Neural progenitor cell (in vitro differentiated cells): ENCODE data around the gene ANKRD13D.

ENCODE experiments used
- EZH2 ChIP-seq: fragments of 200-600 bp; sonication (generic); IDR thresholded peaks from 2 replicates; pipeline ENCODE4 v1.6.1; 2017; ENCODE audit warnings: antibody characterized with exemption, mild to moderate bottlenecking, moderate library complexity
- EZH2phosphoT487 ChIP-seq: fragments of 200-600 bp; sonication (generic); IDR thresholded peaks from 2 replicates; pipeline ENCODE4 v1.6.1; 2017; ENCODE audit warnings: antibody characterized with exemption
- TF ChIP-seq, protein P1 (sequence below): fragments of 200-600 bp; sonication (generic); IDR thresholded peaks from 2 replicates; pipeline ENCODE4 v1.5.1; 2017; ENCODE audit warnings: antibody characterized with exemption, mild to moderate bottlenecking

DNA sequence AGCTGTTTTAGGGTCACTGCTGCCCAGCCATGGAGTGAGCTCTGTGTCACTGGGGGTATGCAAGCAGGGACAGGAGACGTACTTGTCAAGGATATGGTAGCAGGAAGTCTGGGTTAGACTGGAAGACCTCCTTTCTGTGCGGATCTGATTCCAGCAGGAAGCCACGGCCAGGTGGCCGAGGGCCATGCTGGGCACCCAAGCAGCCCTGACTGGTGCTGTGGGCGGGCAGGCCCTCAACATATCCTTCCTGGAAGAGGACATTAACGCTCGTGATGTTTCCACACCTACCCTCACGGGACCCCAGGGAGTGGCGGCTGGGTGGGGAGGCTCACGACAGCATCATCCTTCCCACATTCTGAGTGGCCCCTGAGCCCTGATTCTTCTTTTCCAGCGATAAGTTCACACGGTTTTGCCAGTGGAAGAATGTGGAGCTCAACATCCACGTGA is 8.7 kb upstream of the ANKRD13D start:
- TF ChIP-seq, protein P1, sequence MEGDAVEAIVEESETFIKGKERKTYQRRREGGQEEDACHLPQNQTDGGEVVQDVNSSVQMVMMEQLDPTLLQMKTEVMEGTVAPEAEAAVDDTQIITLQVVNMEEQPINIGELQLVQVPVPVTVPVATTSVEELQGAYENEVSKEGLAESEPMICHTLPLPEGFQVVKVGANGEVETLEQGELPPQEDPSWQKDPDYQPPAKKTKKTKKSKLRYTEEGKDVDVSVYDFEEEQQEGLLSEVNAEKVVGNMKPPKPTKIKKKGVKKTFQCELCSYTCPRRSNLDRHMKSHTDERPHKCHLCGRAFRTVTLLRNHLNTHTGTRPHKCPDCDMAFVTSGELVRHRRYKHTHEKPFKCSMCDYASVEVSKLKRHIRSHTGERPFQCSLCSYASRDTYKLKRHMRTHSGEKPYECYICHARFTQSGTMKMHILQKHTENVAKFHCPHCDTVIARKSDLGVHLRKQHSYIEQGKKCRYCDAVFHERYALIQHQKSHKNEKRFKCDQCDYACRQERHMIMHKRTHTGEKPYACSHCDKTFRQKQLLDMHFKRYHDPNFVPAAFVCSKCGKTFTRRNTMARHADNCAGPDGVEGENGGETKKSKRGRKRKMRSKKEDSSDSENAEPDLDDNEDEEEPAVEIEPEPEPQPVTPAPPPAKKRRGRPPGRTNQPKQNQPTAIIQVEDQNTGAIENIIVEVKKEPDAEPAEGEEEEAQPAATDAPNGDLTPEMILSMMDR: no peak
- no peak for TF ChIP-seq EZH2phosphoT487
- no peak for TF ChIP-seq EZH2
